HepG2 (cell line): ENCODE data around the gene NDOR1. TPM values are rescaled to one million over a fixed set of nuclear protein-coding genes. Genes with fewer than 3 reads are reported as not detected.

Experiments
- DZIP1 ChIP-seq: sonication (generic); formaldehyde crosslinking; IDR thresholded peaks from 2 replicates; pipeline ENCODE4 v1.5.0; 2020; ENCODE audit warnings: mild to moderate bottlenecking, missing genetic modification reagents
- ESRRA ChIP-seq: sonication (generic); formaldehyde crosslinking; IDR thresholded peaks from 2 replicates; pipeline ENCODE4 v1.5.1; 2020; ENCODE audit warnings: mild to moderate bottlenecking, low read depth, missing genetic modification reagents
- FOXJ3 ChIP-seq: sonication (generic); formaldehyde crosslinking; IDR thresholded peaks from 2 replicates; pipeline ENCODE4 v1.4.0; 2020; ENCODE audit warnings: missing genetic modification reagents, mild to moderate bottlenecking, borderline replicate concordance
- HNF1B ChIP-seq: sonication (generic); formaldehyde crosslinking; IDR thresholded peaks from 2 replicates; pipeline ENCODE4 v1.5.1; 2020; ENCODE audit warnings: mild to moderate bottlenecking, moderate library complexity, missing genetic modification reagents
- KLF13 ChIP-seq: sonication (generic); formaldehyde crosslinking; IDR thresholded peaks from 2 replicates; pipeline ENCODE4 v1.4.0; 2020; ENCODE audit warnings: mild to moderate bottlenecking, missing genetic modification reagents
- MEIS1 ChIP-seq: sonication (generic); formaldehyde crosslinking; IDR thresholded peaks from 2 replicates; pipeline ENCODE4 v1.9.0; 2021; ENCODE audit warnings: mild to moderate bottlenecking, missing genetic modification reagents, moderate library complexity, borderline replicate concordance
- NCOA5 ChIP-seq: sonication (generic); formaldehyde crosslinking; IDR thresholded peaks from 2 replicates; pipeline ENCODE4 v1.4.0; 2020; ENCODE audit warnings: missing genetic modification reagents
- PAXIP1 ChIP-seq: sonication (generic); formaldehyde crosslinking; conservative IDR thresholded peaks from 2 replicates; pipeline ENCODE4 v1.4.0; 2020; ENCODE audit warnings: mild to moderate bottlenecking, missing genetic modification reagents, moderate library complexity
- STAG1 ChIP-seq: sonication (generic); formaldehyde crosslinking; IDR thresholded peaks from 2 replicates; pipeline ENCODE4 v1.4.0; 2020; ENCODE audit warnings: missing genetic modification reagents
- ZNF780A ChIP-seq: sonication (generic); formaldehyde crosslinking; IDR thresholded peaks from 2 replicates; pipeline ENCODE4 v1.8.0; 2022; ENCODE audit warnings: mild to moderate bottlenecking, missing genetic modification reagents, moderate library complexity
- polyA plus RNA-seq, 8 experiments: library from polyadenylated mRNA; depleted of rRNA in 3 of 8; stranded (reverse) in 7 of 8; unstranded in 1 of 8; fragments of >200 nt; fragmentation: Illumina TruSeq in 4 of 8; extraction: Trizol in 4 of 8; gene quantifications; 2 replicates each; pipeline versions ENCODE4 v1.2.1 to v1.2.3, GENCODE V29; 2011 to 2016; ENCODE audit warnings: low read depth in 4 of 8, missing spikeins in 1 of 8, mixed read lengths in 1 of 8; ENCODE audit not compliant: insufficient read depth in 1 of 8
- total RNA-seq, 5 experiments: library from RNA; depleted of rRNA; stranded (reverse); fragments of >200 nt; fragmentation: Illumina TruSeq; extraction: Trizol; gene quantifications; 2 replicates each; pipeline ENCODE4 v1.2.3, GENCODE V29; 2016; ENCODE audit warnings: low read depth in 1 of 5
- TF ChIP-seq, protein P1 (sequence below): sonication (generic); formaldehyde crosslinking; IDR thresholded peaks from 2 replicates; pipeline ENCODE4 v1.4.0; 2020; ENCODE audit warnings: missing genetic modification reagents
- TF ChIP-seq, protein P2 (sequence below): sonication (generic); formaldehyde crosslinking; IDR thresholded peaks from 2 replicates; pipeline ENCODE4 v1.4.0; 2020; ENCODE audit warnings: mild to moderate bottlenecking, missing genetic modification reagents, borderline replicate concordance

The NDOR1 gene
- total and polyA plus RNA-seq, 2 of the 13 experiments (the other 11 are each of a cell fraction or from before 2014, with no cell fraction given), result 3.6 to 8.7 TPM

DNA sequence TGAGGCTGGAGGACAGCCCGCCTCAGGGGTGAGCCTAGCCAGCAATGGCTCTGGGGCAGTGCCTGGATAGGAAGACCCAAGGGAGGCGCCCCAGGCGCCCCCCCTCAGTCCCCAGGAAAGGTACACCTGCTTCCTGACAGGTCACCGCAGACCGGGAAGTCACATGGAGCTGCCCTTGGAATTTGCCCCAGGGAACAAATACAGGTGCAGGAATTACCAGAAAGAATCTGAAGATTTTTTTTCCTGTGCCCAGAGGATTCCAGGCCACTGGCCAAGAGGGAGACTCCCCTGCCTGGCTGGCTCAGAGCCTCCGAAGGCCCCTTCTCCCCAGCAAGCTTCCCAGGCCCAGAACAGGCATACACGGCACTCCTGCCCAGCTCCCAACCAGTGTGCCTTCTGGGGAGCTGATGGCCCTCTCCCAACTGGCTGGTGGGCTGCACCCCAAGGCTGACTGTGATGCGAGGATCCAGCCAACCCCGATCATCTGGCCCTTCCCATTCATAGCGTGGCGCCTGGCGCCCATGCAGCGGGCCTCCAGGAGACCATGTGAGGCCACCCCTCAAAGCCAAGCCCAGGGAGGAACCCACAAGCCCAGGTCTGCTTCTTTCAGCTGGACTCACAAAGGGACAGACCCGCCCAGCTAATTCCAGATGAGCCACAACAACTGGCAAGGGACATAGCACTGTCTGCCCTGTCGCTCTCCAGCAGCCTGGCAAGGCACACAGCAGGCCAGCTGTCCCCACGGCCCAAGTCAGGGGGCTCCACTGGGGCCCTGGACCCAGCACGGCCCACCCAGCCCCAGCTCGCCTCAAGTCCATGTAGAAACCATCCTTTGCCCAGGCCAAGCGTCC lies 7.2 kb upstream of the NDOR1 start (continued):
- TF ChIP-seq HNF1B (CRISPR knock-in tag), result 0 out of 2 replicates have a peak, but pooled peaks have one; percentile 34
- TF ChIP-seq PAXIP1 (CRISPR knock-in tag), result 0 out of 2 replicates have a peak, but pooled peaks have one; percentile 22
- TF ChIP-seq ESRRA (CRISPR knock-in tag), result no peak
- TF ChIP-seq, protein P1, sequence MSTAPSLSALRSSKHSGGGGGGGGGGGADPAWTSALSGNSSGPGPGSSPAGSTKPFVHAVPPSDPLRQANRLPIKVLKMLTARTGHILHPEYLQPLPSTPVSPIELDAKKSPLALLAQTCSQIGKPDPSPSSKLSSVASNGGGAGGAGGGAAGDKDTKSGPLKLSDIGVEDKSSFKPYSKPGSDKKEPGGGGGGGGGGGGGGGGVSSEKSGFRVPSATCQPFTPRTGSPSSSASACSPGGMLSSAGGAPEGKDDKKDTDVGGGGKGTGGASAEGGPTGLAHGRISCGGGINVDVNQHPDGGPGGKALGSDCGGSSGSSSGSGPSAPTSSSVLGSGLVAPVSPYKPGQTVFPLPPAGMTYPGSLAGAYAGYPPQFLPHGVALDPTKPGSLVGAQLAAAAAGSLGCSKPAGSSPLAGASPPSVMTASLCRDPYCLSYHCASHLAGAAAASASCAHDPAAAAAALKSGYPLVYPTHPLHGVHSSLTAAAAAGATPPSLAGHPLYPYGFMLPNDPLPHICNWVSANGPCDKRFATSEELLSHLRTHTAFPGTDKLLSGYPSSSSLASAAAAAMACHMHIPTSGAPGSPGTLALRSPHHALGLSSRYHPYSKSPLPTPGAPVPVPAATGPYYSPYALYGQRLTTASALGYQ, result no peak
- TF ChIP-seq STAG1 (CRISPR knock-in tag), result no peak
- TF ChIP-seq ZNF780A (CRISPR knock-in tag), result no peak
- TF ChIP-seq DZIP1, result no peak
- TF ChIP-seq KLF13 (CRISPR knock-in tag), result no peak
- no peak for TF ChIP-seq FOXJ3 (CRISPR knock-in tag)
- no peak for TF ChIP-seq NCOA5 (CRISPR knock-in tag)
- TF ChIP-seq MEIS1, result no peak
- TF ChIP-seq, protein P2, sequence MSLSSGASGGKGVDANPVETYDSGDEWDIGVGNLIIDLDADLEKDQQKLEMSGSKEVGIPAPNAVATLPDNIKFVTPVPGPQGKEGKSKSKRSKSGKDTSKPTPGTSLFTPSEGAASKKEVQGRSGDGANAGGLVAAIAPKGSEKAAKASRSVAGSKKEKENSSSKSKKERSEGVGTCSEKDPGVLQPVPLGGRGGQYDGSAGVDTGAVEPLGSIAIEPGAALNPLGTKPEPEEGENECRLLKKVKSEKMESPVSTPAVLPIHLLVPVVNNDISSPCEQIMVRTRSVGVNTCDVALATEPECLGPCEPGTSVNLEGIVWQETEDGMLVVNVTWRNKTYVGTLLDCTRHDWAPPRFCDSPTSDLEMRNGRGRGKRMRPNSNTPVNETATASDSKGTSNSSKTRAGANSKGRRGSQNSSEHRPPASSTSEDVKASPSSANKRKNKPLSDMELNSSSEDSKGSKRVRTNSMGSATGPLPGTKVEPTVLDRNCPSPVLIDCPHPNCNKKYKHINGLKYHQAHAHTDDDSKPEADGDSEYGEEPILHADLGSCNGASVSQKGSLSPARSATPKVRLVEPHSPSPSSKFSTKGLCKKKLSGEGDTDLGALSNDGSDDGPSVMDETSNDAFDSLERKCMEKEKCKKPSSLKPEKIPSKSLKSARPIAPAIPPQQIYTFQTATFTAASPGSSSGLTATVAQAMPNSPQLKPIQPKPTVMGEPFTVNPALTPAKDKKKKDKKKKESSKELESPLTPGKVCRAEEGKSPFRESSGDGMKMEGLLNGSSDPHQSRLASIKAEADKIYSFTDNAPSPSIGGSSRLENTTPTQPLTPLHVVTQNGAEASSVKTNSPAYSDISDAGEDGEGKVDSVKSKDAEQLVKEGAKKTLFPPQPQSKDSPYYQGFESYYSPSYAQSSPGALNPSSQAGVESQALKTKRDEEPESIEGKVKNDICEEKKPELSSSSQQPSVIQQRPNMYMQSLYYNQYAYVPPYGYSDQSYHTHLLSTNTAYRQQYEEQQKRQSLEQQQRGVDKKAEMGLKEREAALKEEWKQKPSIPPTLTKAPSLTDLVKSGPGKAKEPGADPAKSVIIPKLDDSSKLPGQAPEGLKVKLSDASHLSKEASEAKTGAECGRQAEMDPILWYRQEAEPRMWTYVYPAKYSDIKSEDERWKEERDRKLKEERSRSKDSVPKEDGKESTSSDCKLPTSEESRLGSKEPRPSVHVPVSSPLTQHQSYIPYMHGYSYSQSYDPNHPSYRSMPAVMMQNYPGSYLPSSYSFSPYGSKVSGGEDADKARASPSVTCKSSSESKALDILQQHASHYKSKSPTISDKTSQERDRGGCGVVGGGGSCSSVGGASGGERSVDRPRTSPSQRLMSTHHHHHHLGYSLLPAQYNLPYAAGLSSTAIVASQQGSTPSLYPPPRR (CRISPR knock-in tag), result no peak
